ENCODE results near the gene FKBP4.

The FKBP4 gene

GRCh38 chr12:2779281-2779680 lies 15.5 kb upstream of the FKBP4 start:
- DNase-seq (ENCODE audit: low read depth), result no peak

DNA sequence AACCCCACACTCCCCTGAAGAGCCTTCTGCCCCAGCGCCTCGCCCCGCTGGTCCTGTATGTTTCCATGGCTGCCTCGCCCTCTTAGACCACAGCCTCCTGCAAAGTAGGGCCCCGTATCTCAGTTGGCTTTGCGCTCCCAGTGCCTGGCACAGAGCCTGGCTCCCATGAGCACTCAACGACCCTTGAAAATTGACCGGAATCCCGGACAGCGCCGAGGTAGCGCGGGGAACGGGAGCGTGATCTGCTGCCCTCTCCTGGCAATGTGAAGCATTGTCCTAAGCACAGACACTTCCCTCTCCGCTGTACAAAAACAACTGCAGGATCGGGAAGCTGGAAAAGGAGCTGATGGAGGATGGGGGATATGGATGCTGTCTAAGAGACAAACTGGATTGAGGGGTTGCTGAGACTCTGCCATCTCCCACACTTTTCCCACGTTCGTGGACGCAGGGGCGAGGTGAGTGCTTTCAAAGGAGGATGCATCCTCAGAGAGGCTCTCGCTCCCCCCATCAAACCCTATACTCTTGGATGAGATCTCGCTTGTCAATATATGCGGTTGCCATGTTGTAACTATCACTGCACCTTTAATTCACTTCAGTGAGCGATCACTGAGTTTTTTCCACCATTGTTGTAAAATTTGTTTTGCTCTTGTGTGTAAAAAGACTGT lies 10.7 kb upstream of the FKBP4 start:
- no peak for DNase-seq (ENCODE audit: low read depth)

DNA sequence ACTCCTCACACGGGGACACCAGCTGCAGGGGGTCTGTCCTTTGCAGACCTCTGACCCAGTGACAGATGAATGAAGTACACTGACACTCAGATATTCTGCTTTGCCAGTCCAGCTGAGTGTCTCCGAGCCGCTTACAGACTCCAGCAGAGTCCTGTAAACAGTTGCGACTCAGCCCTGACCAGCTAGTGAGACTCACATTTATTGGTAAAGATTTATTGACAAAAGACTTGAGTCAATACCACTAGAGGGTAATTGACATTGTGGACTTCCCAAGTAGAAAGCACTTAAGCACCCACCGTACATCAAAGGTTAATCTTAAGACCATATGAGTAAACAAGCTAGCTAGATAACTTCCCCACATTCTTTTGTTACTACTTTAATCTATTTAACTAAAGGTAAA lies 9.8 kb upstream of the FKBP4 start:
- DNase-seq (ENCODE audit: low read depth), result no peak

DNA sequence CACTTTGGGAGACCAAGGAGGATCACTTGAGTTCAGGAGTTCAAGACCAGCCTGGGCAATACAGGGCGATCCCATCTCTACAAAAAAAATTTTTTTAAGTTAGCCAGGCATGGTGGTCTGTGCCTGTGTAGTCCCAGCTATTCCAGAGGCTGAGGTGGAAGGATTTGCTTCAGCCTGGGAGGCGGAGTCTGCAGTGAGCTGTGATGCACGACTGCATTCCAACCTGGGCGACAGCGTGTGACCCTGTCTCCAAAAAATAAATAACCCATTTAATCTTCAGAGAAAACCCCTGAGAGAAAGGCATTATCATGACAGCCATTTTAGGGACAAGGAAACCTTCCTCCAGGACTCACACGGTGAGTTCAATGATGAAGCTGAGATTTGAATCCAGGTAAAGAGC lies 3.7 kb upstream of the FKBP4 start:
- DNase-seq (ENCODE audit: low read depth), result no peak

GRCh38 chr12:2792671-2793500 lies 1.9 kb upstream of the FKBP4 start:
- no peak for DNase-seq (ENCODE audit: low read depth)

GRCh38 chr12:2793561-2793960 lies 1.2 kb upstream of the FKBP4 start:
- DNase-seq (ENCODE audit: low read depth), result no peak

- DNase-seq (ENCODE audit: low read depth), result no peak
Observed at GRCh38 chr12:2794191-2794735, 507 bp upstream of the FKBP4 start.

DNA sequence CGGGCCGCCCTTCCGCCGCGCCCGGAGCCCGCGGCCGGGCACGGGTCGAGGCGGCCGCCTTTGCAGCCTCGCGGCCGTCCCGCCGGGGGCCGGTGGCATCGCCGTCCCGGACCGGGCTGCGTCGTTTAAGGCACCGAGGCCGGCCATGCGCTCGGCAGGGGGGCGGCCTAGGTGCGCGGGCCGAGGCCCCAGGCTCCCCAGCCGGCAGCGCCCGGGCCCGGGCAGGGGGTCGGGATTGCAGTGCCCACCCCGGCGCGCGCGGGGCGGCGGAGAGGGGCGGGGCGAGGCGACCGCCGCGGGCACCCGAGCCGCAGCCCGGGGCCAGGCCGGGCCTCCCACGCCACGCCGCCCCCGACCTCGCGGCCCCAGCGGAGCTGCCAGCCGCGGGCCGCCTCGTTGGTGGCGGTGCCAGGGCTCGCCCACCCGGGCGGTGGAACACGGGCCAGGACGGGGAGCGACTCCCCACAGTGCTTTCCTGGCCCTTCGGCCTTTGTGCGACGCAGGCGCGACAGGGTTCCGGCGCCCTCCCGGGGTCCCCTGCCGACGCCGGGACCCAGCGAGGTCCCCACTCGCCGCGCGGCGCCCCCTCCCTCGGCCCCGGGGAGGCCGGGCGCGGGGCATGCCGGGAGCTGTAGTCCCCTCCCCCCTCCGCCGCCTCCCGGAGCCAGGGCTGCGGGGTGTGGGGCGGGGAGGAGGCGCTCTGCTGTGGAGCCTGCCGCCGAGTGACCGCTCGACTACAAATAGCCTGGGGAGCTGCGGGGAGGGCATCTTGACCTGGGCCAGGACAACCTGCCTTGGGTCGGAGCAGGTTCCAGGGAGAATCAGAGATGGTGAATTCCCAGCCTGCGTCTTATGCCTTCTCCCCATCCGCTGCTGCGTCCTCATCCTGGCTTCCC lies 769 bp downstream of the FKBP4 start:
- peak; percentile 59 for DNase-seq (ENCODE audit: low read depth)

DNA sequence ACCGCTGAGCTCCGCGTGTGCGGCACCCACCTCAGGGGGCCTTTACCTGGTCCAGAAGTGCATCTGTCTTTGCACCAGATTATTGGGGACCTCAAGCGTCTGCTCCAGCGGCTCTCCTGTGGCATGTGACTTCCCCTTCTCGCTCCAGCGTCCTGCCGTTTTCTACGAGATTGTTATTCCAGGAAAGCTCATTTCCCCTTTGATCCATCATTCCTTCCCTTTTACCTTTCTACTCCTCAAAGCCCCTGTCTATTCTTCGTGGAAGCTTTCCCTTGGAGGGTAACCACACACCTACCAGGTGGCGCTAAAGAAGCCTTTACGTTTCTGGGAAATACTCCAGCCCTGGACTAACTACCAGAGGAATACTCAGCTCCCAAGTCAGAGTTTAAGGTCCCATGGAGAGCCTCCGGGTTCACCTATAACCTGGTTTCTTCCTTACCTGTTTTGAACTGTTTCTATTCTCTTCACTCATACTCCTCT lies 1.5 kb downstream of the FKBP4 start:
- no peak for DNase-seq (ENCODE audit: low read depth)

- no peak for DNase-seq (ENCODE audit: low read depth)
Observed at GRCh38 chr12:2797721-2798418, 3.1 kb downstream of the FKBP4 start.

DNA sequence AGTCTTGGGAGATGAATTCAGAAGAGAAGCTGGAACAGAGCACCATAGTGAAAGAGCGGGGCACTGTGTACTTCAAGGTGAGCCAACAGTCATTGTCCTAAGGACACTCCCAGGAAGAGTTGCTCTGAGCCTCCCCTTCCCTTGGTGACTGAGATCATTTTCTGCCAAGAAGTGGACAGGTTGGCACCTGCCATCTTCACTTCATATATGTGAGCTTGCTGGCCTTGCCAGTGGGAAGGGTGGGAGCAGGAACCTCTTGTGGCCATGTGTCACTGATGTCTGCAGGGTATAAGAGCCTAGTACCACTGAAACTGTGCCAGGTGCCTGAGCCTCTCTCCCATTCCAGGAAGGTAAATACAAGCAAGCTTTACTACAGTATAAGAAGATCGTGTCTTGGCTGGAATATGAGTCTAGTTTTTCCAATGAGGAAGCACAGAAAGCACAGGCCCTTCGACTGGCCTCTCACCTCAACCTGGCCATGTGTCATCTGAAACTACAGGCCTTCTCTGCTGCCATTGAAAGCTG lies 5.3 kb downstream of the FKBP4 start:
- DNase-seq (ENCODE audit: low read depth), result no peak

GRCh38 chr12:2801044-2801783 lies 6.4 kb downstream of the FKBP4 start:
- DNase-seq (ENCODE audit: low read depth), result no peak

DNA sequence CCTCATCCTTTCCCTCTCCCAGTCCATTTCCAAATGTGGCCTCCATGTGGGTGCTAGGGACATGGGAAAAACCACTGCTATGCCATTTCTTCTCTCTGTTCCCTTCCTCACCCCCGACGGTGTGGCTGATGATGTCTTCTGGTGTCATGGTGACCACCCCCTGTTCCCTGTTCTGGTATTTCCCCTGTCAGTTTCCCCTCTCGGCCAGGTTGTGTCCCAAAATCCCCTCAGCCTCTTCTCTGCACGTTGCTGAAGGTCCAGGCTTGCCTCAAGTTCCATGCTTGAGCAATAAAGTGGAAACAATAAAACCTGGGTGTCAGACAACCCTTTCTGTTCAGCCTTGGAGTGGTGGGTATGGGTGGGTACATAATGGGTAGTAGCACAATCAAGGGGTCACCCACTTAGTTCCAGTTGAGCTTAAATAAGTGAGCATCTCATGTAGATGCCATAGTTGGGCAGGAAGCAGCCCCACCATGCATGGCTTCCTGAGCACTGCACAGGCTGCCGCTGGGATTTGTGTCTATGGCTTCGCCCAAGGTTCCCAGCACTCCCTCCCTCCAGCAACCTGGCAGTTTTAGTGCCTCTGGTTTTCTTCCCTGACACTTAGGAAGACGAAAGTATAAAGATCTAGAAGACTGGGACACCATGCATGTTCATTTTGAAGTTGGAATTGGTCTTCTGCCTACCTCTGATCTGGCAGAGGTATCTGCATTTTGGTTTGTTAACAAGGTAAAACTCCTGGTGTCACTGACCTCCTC lies 9.0 kb downstream of the FKBP4 start:
- DNase-seq (ENCODE audit: low read depth), result no peak

DNA sequence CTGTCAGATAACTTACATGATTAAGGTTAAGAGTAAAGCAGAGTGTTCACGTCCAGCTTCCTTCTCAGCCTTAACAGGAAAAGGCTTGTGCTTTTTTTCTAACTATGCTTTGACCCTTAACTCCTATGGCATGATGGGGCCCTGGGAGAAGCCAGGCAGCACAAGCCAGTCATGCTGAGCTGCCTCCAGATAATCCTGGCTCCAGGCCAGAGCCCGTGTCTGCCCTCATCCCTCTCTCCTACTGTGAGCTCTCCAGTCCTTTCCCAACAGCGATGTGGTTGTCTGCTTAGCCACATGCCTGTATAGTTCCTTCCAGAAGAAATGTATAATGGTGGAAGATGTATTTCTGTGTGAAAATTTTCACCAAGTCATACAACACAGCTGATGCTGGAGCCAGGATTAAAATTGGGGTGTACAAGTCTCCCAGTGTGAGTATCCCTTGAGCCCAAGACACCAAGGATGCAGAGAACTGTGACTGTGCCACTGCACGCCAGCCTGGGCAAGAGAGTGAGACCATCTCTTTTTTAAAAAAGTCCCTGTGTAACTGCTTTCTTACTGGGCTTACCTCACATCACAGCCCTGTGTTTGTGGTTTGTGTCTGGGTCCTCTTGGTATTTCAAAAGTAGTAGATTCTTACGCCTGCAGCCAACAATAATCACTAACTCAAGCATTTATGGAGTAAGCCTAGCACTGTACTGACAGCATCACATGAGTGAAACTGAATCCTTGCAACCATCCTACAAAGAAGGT lies 9.8 kb downstream of the FKBP4 start:
- no peak for DNase-seq (ENCODE audit: low read depth)

DNA sequence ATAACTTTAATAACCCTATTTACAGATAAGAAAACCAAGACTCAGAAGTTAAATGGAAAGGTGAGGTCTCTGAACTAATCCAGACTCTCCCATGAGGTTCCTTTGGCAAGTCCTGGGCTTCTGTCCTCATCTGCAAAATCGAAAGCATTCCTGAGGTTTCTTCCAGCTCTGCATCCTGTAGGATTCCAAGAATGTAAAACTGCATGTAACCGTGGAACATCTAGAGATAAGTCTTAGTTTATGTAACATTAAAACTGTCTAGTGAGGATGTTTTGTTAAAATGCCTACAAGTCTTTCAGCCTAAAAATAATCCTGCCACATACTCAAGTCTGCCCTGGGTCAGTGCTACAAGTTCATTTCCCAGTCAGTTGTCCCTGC lies 10.4 kb downstream of the FKBP4 start:
- no peak for DNase-seq (ENCODE audit: low read depth)

DNA sequence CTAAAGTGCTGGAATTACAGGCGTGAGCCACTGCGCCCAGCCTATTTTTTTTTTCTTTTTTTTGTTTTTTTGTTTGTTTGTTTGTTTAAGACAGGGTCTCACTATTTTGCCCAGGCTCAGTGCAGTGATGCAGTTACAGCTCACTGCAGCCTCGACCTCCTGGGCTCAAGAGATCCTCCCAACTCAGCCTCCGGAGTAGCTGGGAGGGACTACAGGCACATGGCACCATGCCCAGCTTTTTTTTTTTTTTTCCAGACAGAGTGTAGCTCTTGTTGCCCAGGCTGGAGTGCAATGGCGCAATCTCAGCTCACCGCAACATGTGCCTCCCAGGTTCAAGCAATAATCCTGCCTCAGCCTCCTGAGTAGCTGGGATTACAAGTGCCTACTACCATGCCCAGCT lies 11.9 kb downstream of the FKBP4 start:
- no peak for DNase-seq (ENCODE audit: low read depth)

DNA sequence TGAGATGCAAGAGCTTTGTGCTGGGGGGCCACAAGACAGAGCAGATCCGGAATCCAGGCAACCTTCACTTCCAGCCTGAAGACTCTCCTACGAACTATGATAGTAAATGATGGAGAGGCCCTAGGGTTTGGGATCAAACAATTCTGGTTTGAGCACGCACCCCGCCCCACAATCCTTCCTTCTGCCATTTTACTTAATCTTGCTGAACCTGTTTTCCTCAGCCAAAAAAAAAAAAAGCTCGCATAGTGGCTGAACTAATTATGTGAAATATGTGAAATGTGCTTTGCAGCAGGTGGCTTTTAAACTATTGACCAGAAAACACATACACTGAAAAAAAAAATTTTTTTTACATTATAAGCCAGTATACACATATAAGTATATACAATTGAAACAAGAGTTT lies 17.0 kb downstream of the FKBP4 start:
- DNase-seq (ENCODE audit: low read depth), result no peak

DNA sequence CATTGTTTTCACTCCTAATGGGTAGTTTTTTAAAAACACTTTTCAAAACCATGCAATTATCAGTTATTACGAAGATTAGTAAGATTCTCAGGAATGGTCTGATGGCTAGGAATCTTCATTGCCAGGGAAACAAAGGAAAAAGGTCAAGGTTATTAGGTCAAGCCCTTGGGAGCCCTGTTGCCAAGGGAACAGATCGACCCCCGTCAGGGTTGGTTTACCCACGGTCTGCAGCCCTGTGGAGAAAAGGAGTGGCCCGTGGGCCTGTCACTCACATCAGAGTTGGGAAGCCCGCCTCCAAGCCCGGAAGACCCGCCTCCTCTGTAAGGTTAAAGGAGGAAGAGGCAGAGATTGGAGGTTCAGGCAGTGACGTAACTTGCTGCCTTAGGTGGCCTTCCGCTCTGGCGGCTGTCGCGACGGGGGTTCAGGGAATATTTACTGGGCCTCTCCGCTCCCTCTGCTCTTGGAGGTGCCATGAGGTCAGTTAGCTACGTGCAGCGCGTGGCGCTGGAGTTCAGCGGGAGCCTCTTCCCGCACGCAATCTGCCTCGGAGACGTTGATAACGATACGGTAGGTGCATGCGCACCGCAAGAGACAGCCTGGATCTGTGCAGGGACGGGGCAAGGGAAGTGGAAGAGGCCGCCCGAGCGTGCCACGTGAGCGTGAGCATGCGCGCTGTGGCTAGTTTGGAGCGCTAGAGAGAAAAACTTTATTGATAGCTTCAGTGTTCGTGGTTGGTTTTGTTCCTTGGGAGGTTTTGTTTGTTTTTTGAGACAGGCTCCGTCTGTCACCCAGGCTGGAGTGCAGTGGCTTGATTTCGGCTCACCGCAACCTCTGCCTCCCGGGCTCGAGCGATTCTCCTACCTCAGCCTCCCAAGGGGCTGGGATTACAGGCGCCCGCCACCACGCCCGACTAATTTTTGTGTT lies 17.8 kb downstream of the FKBP4 start, which contains the start of gene ITFG2:
Gene ITFG2 (plus strand): TSS at position 379 of the 924 bp plus-strand sequence. CDS start 93 bp downstream, at position 472.
- DNase-seq (ENCODE audit: low read depth), result peak; percentile 90
